Measurements from ENCODE around the gene RPSA.

DNA sequence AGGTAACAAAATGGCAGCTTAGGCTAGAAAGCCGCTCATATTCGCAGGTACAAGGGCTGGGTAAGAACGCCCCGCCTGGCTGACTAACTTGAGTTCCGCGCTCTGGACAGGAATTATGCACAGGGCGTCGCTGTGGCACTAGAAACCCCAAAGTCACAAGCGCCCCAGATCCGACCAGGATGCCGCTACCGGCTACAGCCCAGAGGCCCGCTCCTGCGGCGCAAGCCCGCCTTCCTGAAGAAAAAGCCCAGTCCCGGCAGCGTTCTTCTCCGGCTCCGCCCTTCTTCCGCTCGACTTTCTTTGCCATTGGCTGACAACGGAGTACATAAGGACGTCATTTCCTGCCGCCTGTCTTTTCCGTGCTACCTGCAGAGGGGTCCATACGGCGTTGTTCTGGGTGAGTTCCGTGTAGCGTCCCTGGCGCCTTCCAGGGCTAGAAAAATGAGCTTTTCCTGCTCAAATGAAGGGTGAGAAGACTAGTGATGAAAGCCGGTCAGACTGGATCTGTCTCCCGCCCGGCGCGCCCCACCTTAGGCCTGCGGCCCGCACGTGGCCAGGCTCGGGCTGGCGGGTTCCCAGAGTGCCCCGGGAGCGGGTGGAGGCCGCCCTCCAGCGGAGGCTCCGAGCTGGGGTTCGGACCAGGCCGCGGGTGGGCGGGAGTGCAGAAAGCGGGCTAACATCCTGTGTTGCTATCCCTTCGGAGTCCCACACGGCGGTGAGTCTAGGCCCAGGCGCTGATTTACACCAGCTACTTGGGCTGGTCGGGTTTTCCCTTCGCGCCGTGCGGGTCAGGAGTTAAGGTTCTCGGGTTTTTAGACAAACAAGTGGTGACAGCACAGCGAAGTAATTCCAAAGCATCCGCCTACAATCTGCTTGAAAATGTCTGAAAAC, at the start of gene RPSA:
- TF ChIP-seq CTCF (IDR thresholded peaks at IDR 0.05) = peak in 2 of 4 experiments; percentile 30 to 74
- TF ChIP-seq EP300 (IDR thresholded peaks at IDR 0.05) = no peak
- TF ChIP-seq POLR2A (IDR thresholded peaks at IDR 0.05) = peak; percentile 91 to 95
- TF ChIP-seq POLR2AphosphoS5 (IDR thresholded peaks at IDR 0.05) = peak; percentile 99

Data from gastroesophageal sphincter (tissue), 3 donors.